ENCODE measurements around the gene PSME3IP1.

DNA sequence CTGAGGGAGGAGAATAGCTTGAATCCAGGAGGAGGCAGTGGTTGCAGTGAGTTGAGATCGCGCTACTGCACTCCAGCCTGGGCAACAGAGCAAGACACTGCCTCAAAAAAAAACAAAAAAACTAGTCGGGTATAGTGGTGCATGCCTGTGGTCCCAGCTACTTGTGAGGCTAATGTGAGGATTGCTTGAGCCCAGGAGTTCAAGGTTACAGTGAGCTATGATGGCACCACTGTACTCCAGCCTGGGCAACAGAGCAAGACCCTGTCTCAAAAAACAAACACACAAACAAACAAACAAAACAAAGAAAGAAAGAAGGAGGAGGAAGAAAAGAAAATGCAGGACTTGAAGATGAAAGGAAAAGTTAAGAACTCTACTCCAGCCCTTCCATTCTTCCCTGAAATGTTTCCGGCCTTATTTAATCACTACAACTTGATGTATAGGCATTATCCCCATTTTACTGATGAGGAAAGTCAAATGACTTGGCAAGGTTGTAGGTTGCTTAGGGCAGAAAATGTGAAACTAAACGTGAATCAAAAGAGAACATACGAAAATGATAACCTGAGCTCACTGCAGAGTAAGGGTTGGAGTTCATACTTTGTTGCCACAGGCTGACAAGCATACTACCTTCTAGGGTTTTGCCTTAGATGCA lies 30.0 kb downstream of the PSME3IP1 start:
- TF ChIP-seq, protein P1, sequence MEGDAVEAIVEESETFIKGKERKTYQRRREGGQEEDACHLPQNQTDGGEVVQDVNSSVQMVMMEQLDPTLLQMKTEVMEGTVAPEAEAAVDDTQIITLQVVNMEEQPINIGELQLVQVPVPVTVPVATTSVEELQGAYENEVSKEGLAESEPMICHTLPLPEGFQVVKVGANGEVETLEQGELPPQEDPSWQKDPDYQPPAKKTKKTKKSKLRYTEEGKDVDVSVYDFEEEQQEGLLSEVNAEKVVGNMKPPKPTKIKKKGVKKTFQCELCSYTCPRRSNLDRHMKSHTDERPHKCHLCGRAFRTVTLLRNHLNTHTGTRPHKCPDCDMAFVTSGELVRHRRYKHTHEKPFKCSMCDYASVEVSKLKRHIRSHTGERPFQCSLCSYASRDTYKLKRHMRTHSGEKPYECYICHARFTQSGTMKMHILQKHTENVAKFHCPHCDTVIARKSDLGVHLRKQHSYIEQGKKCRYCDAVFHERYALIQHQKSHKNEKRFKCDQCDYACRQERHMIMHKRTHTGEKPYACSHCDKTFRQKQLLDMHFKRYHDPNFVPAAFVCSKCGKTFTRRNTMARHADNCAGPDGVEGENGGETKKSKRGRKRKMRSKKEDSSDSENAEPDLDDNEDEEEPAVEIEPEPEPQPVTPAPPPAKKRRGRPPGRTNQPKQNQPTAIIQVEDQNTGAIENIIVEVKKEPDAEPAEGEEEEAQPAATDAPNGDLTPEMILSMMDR (conservative IDR thresholded peaks at IDR 0.05; ENCODE audit: low read length) = no peak
- no peak for TF ChIP-seq EZH2phosphoT487 (IDR thresholded peaks at IDR 0.05; ENCODE audit: borderline replicate concordance)
